ENCODE results near the gene HNF1B. TPM values are rescaled to one million over a fixed set of nuclear protein-coding genes. Genes with fewer than 3 reads are reported as not detected.

HNF1B gene
- total and polyA plus RNA-seq, 7 experiments from 2014 or later = 1.4 TPM; not detected in 6

GRCh38 chr17:37732316-37732715, 12.5 kb downstream of the HNF1B start:
- no peak for ATAC-seq
- no peaks in the 10 kb centered on the region for H3K4me1 ChIP-seq (ENCODE audit: control insufficient read depth in 2 of 2, insufficient read depth in 2 of 2, low read length in 2 of 2)
- H3K27me3 ChIP-seq (ENCODE audit: control insufficient read depth in 2 of 2, insufficient read depth in 2 of 2, low read length in 2 of 2) = no peaks in the 10 kb centered on the region
- intact Hi-C loops (cut with micrococcal nuclease) = no loop called here
- H3K4me3 ChIP-seq (ENCODE audit: low read length) = no peak overlapping the region
- DNase-seq = no peak
- Mint-ChIP-seq H3K4me1 (no peaks in the 10 kb centered on the region), H3K27me3 (peaks cover 4 to 22% (median 14%) of the 10 kb centered on the region in 5 donors), H3K9me3 (no peaks in the 10 kb centered on the region), H3K27ac (no peak overlapping the region), H3K36me3 (peaks cover 0 to 3% (median 0%) of the 10 kb centered on the region in 5 donors), H3K4me3 (no peak overlapping the region)
- H3K27ac ChIP-seq (ENCODE audit: low read depth, low read length) = no peak overlapping the region
- ChIA-PET CTCF (no interaction called here), POLR2A (no interaction called here)
- no peaks in the 10 kb centered on the region for H3K36me3 ChIP-seq (ENCODE audit: control insufficient read depth in 2 of 3, insufficient read depth in 3 of 3, low read length in 3 of 3)
- no peaks in the 10 kb centered on the region for H3K9me3 ChIP-seq (ENCODE audit: control insufficient read depth in 2 of 3, low read length in 3 of 3)

- H3K27ac Mint-ChIP-seq = no peak overlapping the region
- Histone ChIP-seq H3K4me3 (ENCODE audit: low read length) (no peak overlapping the region), H3K9me3 (ENCODE audit: control insufficient read depth in 2 of 3, low read length in 3 of 3) (no peaks in the 10 kb centered on the region), H3K27ac (ENCODE audit: low read depth, low read length) (no peak overlapping the region), H3K27me3 (ENCODE audit: control insufficient read depth in 2 of 2, insufficient read depth in 2 of 2, low read length in 2 of 2) (no peaks in the 10 kb centered on the region), H3K36me3 (ENCODE audit: control insufficient read depth in 2 of 3, insufficient read depth in 3 of 3, low read length in 3 of 3) (no peaks in the 10 kb centered on the region), H3K4me1 (ENCODE audit: control insufficient read depth in 2 of 2, insufficient read depth in 2 of 2, low read length in 2 of 2) (no peaks in the 10 kb centered on the region)
- H3K9me3 Mint-ChIP-seq = no peaks in the 10 kb centered on the region
- intact Hi-C loops (cut with micrococcal nuclease) = no loop called here
- DNase-seq (no peak), ATAC-seq (no peak)
- ChIA-PET CTCF (no interaction called here), POLR2A (no interaction called here)
- H3K27me3 Mint-ChIP-seq = peaks cover 0 to 10% (median 1%) of the 10 kb centered on the region in 5 donors
- H3K4me1 Mint-ChIP-seq = no peaks in the 10 kb centered on the region
- H3K4me3 Mint-ChIP-seq = no peak overlapping the region
- no peaks in the 10 kb centered on the region for H3K36me3 Mint-ChIP-seq
These were observed 13.8 kb downstream of the HNF1B start for GRCh38 chr17:37731056-37731455.

GRCh38 chr17:37729905-37730304, 15.0 kb downstream of the HNF1B start:
- H3K27me3 Mint-ChIP-seq = peaks cover 0 to 8% (median 0%) of the 10 kb centered on the region in 5 donors
- CTCF ChIA-PET = no interaction called here

GRCh38 chr17:37726891-37727675, 17.8 kb downstream of the HNF1B start:
- Mint-ChIP-seq H3K4me1 (no peaks in the 10 kb centered on the region), H3K27me3 (peaks cover 0 to 10% (median under 1%) of the 10 kb centered on the region in 5 donors), H3K4me3 (no peak overlapping the region), H3K27ac (no peak overlapping the region), H3K9me3 (no peaks in the 10 kb centered on the region), H3K36me3 (no peaks in the 10 kb centered on the region)
- Histone ChIP-seq H3K9me3 (ENCODE audit: control insufficient read depth in 2 of 3, low read length in 3 of 3) (no peaks in the 10 kb centered on the region), H3K4me3 (ENCODE audit: low read length) (no peak overlapping the region), H3K27ac (ENCODE audit: low read depth, low read length) (no peak overlapping the region), H3K27me3 (ENCODE audit: control insufficient read depth in 2 of 2, insufficient read depth in 2 of 2, low read length in 2 of 2) (no peaks in the 10 kb centered on the region), H3K4me1 (ENCODE audit: control insufficient read depth in 2 of 2, insufficient read depth in 2 of 2, low read length in 2 of 2) (no peaks in the 10 kb centered on the region), H3K36me3 (ENCODE audit: control insufficient read depth in 2 of 3, insufficient read depth in 3 of 3, low read length in 3 of 3) (no peaks in the 10 kb centered on the region)
- ChIA-PET CTCF (interaction anchor here (0.6 kb wide), 1 partner anchor 384 kb away, joined by 3 read pairs; no protein-coding TSS in a partner anchor), POLR2A (no interaction called here)
- ATAC-seq (no peak), DNase-seq (no peak)
- intact Hi-C loops (cut with micrococcal nuclease) = no loop called here

More at GRCh38 chr17:37729905-37730304, 15.0 kb downstream of the HNF1B start:
- Histone ChIP-seq H3K27me3 (ENCODE audit: control insufficient read depth in 2 of 2, insufficient read depth in 2 of 2, low read length in 2 of 2) (no peaks in the 10 kb centered on the region), H3K36me3 (ENCODE audit: control insufficient read depth in 2 of 3, insufficient read depth in 3 of 3, low read length in 3 of 3) (no peaks in the 10 kb centered on the region), H3K9me3 (ENCODE audit: control insufficient read depth in 2 of 3, low read length in 3 of 3) (no peaks in the 10 kb centered on the region), H3K4me3 (ENCODE audit: low read length) (no peak overlapping the region), H3K4me1 (ENCODE audit: control insufficient read depth in 2 of 2, insufficient read depth in 2 of 2, low read length in 2 of 2) (no peaks in the 10 kb centered on the region), H3K27ac (ENCODE audit: low read depth, low read length) (no peak overlapping the region)
- ATAC-seq (no peak), DNase-seq (no peak)
- Mint-ChIP-seq H3K9me3 (no peaks in the 10 kb centered on the region), H3K4me1 (no peaks in the 10 kb centered on the region), H3K36me3 (no peaks in the 10 kb centered on the region), H3K27ac (no peak overlapping the region), H3K4me3 (no peak overlapping the region)
- POLR2A ChIA-PET = no interaction called here
- intact Hi-C loops (cut with micrococcal nuclease) = no loop called here

- DNase-seq = no peak
- CTCF ChIA-PET = no interaction called here
These were observed 18.6 kb downstream of the HNF1B start for GRCh38 chr17:37726248-37726647.

GRCh38 chr17:37725601-37726146, 19.2 kb downstream of the HNF1B start:
- no peak overlapping the region for H3K27ac ChIP-seq (ENCODE audit: low read depth, low read length)
- Mint-ChIP-seq H3K27me3 (peaks cover 0 to 8% (median 5%) of the 10 kb centered on the region in 5 donors), H3K4me3 (no peak overlapping the region), H3K27ac (no peak overlapping the region), H3K9me3 (no peaks in the 10 kb centered on the region), H3K4me1 (no peaks in the 10 kb centered on the region), H3K36me3 (no peaks in the 10 kb centered on the region)
- no peaks in the 10 kb centered on the region for H3K4me1 ChIP-seq (ENCODE audit: control insufficient read depth in 2 of 2, insufficient read depth in 2 of 2, low read length in 2 of 2)
- ChIA-PET CTCF (no interaction called here), POLR2A (no interaction called here)
- H3K27me3 ChIP-seq (ENCODE audit: control insufficient read depth in 2 of 2, insufficient read depth in 2 of 2, low read length in 2 of 2) = no peaks in the 10 kb centered on the region
- no peak overlapping the region for H3K4me3 ChIP-seq (ENCODE audit: low read length)
- no peaks in the 10 kb centered on the region for H3K9me3 ChIP-seq (ENCODE audit: control insufficient read depth in 2 of 3, low read length in 3 of 3)
- H3K36me3 ChIP-seq (ENCODE audit: control insufficient read depth in 2 of 3, insufficient read depth in 3 of 3, low read length in 3 of 3) = no peaks in the 10 kb centered on the region
- DNase-seq (no peak), ATAC-seq (no peak)
- intact Hi-C loops (cut with micrococcal nuclease) = no loop called here

More at GRCh38 chr17:37726248-37726647, 18.6 kb downstream of the HNF1B start:
- Mint-ChIP-seq H3K27ac (no peak overlapping the region), H3K27me3 (peaks cover 0 to 9% (median 5%) of the 10 kb centered on the region in 5 donors), H3K4me1 (no peaks in the 10 kb centered on the region), H3K4me3 (no peak overlapping the region), H3K9me3 (no peaks in the 10 kb centered on the region), H3K36me3 (no peaks in the 10 kb centered on the region)
- no peak for ATAC-seq
- Histone ChIP-seq H3K27me3 (ENCODE audit: control insufficient read depth in 2 of 2, insufficient read depth in 2 of 2, low read length in 2 of 2) (no peaks in the 10 kb centered on the region), H3K9me3 (ENCODE audit: control insufficient read depth in 2 of 3, low read length in 3 of 3) (no peaks in the 10 kb centered on the region), H3K4me3 (ENCODE audit: low read length) (no peak overlapping the region), H3K27ac (ENCODE audit: low read depth, low read length) (no peak overlapping the region), H3K36me3 (ENCODE audit: control insufficient read depth in 2 of 3, insufficient read depth in 3 of 3, low read length in 3 of 3) (no peaks in the 10 kb centered on the region), H3K4me1 (ENCODE audit: control insufficient read depth in 2 of 2, insufficient read depth in 2 of 2, low read length in 2 of 2) (no peaks in the 10 kb centered on the region)
- intact Hi-C loops (cut with micrococcal nuclease) = no loop called here
- POLR2A ChIA-PET = no interaction called here

Data from naive thymus-derived CD4-positive, alpha-beta T cell (primary cell).